Right lobe of liver (tissue), 6 donors: Measurements from ENCODE around the gene PNP. TPM values are rescaled to one million over a fixed set of nuclear protein-coding genes. Genes with fewer than 3 reads are reported as not detected.

Experiments used
- ATAC-seq, 4 donors: fragments of 200-7000 bp; cut with Tn5 transposase; one replicate each; pipeline ENCODE4 v1.9.1; 2020; ENCODE audit warnings: mild to moderate bottlenecking in 4 of 4, moderate library complexity in 4 of 4
- DNase-seq, 3 donors: peaks; one replicate each; pipeline ENCODE4 v3.0.0-alpha.2; 2020
- H3K27ac ChIP-seq, 3 donors: fragments of 200-600 bp; one replicate each; pipeline ENCODE4 v1.8.0; 2022
- H3K27me3 ChIP-seq, 2 donors: fragments of 200-600 bp; one replicate each; pipeline ENCODE4 v1.8.0; 2022
- H3K36me3 ChIP-seq, 4 donors: fragments of 200-600 bp; sonication (generic) in 1 of 4; one replicate each; pipeline versions ENCODE4 v1.5.1 to v1.8.0; 2017 to 2022; ENCODE audit warnings: control low read depth in 1 of 4
- H3K4me1 ChIP-seq, 4 donors: fragments of 200-600 bp; sonication (generic) in 1 of 4; one replicate each; pipeline versions ENCODE4 v1.5.1 to v1.8.0; 2017 to 2022; ENCODE audit warnings: control low read depth in 1 of 4
- H3K4me3 ChIP-seq, 3 donors: fragments of 200-600 bp; one replicate each; pipeline ENCODE4 v1.8.0; 2022
- H3K9me3 ChIP-seq, 4 donors: fragments of 200-600 bp; sonication (generic) in 1 of 4; one replicate each; pipeline versions ENCODE4 v1.5.1 to v1.8.0; 2017 to 2022; ENCODE audit warnings: control low read depth in 1 of 4
- CTCF ChIP-seq, 4 donors: fragments of 200-600 bp in 3 of 4; fragments of 450-650 bp in 1 of 4; IDR thresholded peaks; one replicate each; pipeline versions ENCODE4 v1.5.1 to v1.8.0; 2016 to 2022; ENCODE audit warnings: antibody characterized with exemption in 4 of 4, mild to moderate bottlenecking in 2 of 4
- POLR2A ChIP-seq: fragments of 450-650 bp; IDR thresholded peaks from one replicate; pipeline ENCODE4 v1.6.1; 2017; ENCODE audit warnings: antibody characterized with exemption, mild to moderate bottlenecking
- WGBS: methylation state at CpG from one replicate; pipeline ENCODE4 v1.1.6; 2018; ENCODE audit warnings: low coverage, low lambda C conversion rate; ENCODE audit not compliant: insufficient coverage; ENCODE audit errors: missing lambda C conversion rate; 5-methylcytosine and 5-hydroxymethylcytosine counted together
- intact Hi-C, 2 donors: fragments of 100-400 bp; cut with DNase I; formaldehyde crosslinking; loops; one replicate each; pipeline versions ENCODE4 v1.11.2 to v1.14.1; 2022
- total RNA-seq, 6 experiments: library from RNA; depleted of rRNA in 2 of 6; stranded (reverse); fragments of >200 nt in 2 of 6; fragmentation: NEBNext Ultra II Directional in 3 of 6; extraction: Animal tissue kit (Norgen Biotek cat#: 25700) in 3 of 6; gene quantifications; one replicate each; pipeline versions ENCODE4 v1.1.0 to v1.2.4, GENCODE V29; 2016 to 2023
- donor health status: DM: no; HTN: yes; CAD: no.
- donor health status: DM: no; HTN: no; CAD: no.
- donor health status: DM: no; HTN: no; CAD: no.
- donor health status: DM: no; HTN: yes; CAD: no.
- donor health status: DM: no; HTN: yes; CAD: no.

The PNP gene
- total RNA-seq, 6 experiments from 2014 or later: 22.1 to 48.9 (median 30.9) TPM

- Histone ChIP-seq H3K4me1 (no peaks in the 10 kb centered on the region), H3K36me3 (no peaks in the 10 kb centered on the region), H3K27me3 (no peaks in the 10 kb centered on the region), H3K9me3 (no peaks in the 10 kb centered on the region), H3K4me3 (no peak overlapping the region), H3K27ac (no peak overlapping the region)
- TF ChIP-seq POLR2A (no peak), CTCF (IDR thresholded peaks at IDR 0.05) (no peak)
- WGBS: 85% methylated on average over 4 of the region's 4 CpGs
- ATAC-seq: no peak
- no peak for DNase-seq
- intact Hi-C loops: no loop called here
Measured at GRCh38 chr14:20492486-20492885, 23.3 kb downstream of the PNP start.

GRCh38 chr14:20493634-20494033 lies 24.4 kb downstream of the PNP start:
- H3K27me3 ChIP-seq: no peaks in the 10 kb centered on the region
- WGBS: 43% methylated on average over 2 of the region's 2 CpGs
- H3K9me3 ChIP-seq: no peaks in the 10 kb centered on the region
- no peak overlapping the region for H3K27ac ChIP-seq
- no peak overlapping the region for H3K4me3 ChIP-seq
- H3K36me3 ChIP-seq: no peaks in the 10 kb centered on the region
- TF ChIP-seq CTCF (IDR thresholded peaks at IDR 0.05) (no peak), POLR2A (no peak)
- intact Hi-C loops: no loop called here
- DNase-seq (no peak), ATAC-seq (peak; percentile 32 to 73 (median 62))
- no peaks in the 10 kb centered on the region for H3K4me1 ChIP-seq

- intact Hi-C loops: no loop called here
- H3K4me3 ChIP-seq: no peak overlapping the region
- H3K27ac ChIP-seq: no peak overlapping the region
- no peaks in the 10 kb centered on the region for H3K4me1 ChIP-seq
- DNase-seq (no peak), ATAC-seq (peak in 1 of 4 donors; percentile 69)
- H3K9me3 ChIP-seq: no peaks in the 10 kb centered on the region
- H3K27me3 ChIP-seq: no peaks in the 10 kb centered on the region
- TF ChIP-seq POLR2A (no peak), CTCF (IDR thresholded peaks at IDR 0.05) (no peak)
- H3K36me3 ChIP-seq: no peaks in the 10 kb centered on the region
- 67% methylated on average over 7 of the region's 8 CpGs for WGBS
Measured at GRCh38 chr14:20494935-20495766, 25.9 kb downstream of the PNP start.

- WGBS: 64% methylated on average over 2 of the region's 2 CpGs
- no peak for ATAC-seq
- TF ChIP-seq POLR2A: no peak
Measured at GRCh38 chr14:20498622-20499021, 29.4 kb downstream of the PNP start.

GRCh38 chr14:20499108-20499507 lies 29.9 kb downstream of the PNP start:
- no peaks in the 10 kb centered on the region for H3K27me3 ChIP-seq
- ATAC-seq (no peak), DNase-seq (no peak)
- intact Hi-C loops: no loop called here
- H3K4me3 ChIP-seq: no peak overlapping the region
- no peaks in the 10 kb centered on the region for H3K4me1 ChIP-seq
- H3K9me3 ChIP-seq: no peaks in the 10 kb centered on the region
- H3K36me3 ChIP-seq: no peaks in the 10 kb centered on the region
- TF ChIP-seq POLR2A (no peak), CTCF (IDR thresholded peaks at IDR 0.05) (no peak)
- 67% methylated on average over 4 of the region's 4 CpGs for WGBS
- no peak overlapping the region for H3K27ac ChIP-seq

More at GRCh38 chr14:20498622-20499021, 29.4 kb downstream of the PNP start:
- Histone ChIP-seq H3K27ac (no peak overlapping the region), H3K27me3 (no peaks in the 10 kb centered on the region), H3K4me1 (no peaks in the 10 kb centered on the region), H3K4me3 (no peak overlapping the region), H3K36me3 (no peaks in the 10 kb centered on the region), H3K9me3 (no peaks in the 10 kb centered on the region)
- DNase-seq: no peak
- intact Hi-C loops: no loop called here
